OCI-LY1 (cell line): Measurements from ENCODE around the gene ESYT2.

Experiments used
- EZH2 ChIP-seq: fragments of 200-600 bp; sonication (generic), shearing (Covaris generic); IDR thresholded peaks from 2 replicates; pipeline ENCODE4 v1.8.0; 2017; ENCODE audit warnings: borderline replicate concordance, mixed run types, mild to moderate bottlenecking, antibody characterized with exemption, low read length, moderate library complexity, mixed read lengths
- TF ChIP-seq, protein P1 (sequence below): fragments of 200-600 bp; sonication (generic), shearing (Covaris generic); IDR thresholded peaks from 2 replicates; pipeline ENCODE4 v1.5.1; 2017; ENCODE audit warnings: mild to moderate bottlenecking, antibody characterized with exemption, low read length, moderate library complexity, mixed read lengths

DNA sequence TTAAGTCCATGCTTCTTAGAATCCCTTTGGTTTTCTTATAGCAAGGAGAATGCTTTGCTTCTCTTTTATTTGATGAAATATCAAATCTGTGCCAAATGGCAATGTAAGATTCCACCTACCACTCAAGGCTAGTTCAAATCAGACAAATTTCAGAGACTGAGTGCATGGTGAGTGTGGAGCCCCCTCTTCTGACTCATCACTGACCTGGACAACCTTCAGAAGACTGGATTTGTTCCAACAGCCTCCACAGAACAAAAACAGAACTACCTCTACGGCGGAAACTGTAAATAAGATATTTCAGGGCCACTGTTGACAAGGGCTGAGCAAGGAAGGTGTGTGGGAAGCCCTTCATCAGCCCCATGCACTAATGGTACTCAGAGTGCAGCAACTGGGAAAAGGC lies 145.8 kb downstream of the ESYT2 start:
- TF ChIP-seq, protein P1, sequence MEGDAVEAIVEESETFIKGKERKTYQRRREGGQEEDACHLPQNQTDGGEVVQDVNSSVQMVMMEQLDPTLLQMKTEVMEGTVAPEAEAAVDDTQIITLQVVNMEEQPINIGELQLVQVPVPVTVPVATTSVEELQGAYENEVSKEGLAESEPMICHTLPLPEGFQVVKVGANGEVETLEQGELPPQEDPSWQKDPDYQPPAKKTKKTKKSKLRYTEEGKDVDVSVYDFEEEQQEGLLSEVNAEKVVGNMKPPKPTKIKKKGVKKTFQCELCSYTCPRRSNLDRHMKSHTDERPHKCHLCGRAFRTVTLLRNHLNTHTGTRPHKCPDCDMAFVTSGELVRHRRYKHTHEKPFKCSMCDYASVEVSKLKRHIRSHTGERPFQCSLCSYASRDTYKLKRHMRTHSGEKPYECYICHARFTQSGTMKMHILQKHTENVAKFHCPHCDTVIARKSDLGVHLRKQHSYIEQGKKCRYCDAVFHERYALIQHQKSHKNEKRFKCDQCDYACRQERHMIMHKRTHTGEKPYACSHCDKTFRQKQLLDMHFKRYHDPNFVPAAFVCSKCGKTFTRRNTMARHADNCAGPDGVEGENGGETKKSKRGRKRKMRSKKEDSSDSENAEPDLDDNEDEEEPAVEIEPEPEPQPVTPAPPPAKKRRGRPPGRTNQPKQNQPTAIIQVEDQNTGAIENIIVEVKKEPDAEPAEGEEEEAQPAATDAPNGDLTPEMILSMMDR, result no peak
- TF ChIP-seq EZH2, result no peak
